ENCODE data around the gene NMRK2.
"Not testable (repeated sequence)": the region's sequence is repeated elsewhere in the genome, so short reads cannot be mapped to it uniquely, and the experiment has no call there.

The NMRK2 gene

GRCh38 chr19:3936506-3937442 lies 3.9 kb downstream of the NMRK2 start:
- H3K9me3 ChIP-seq (ENCODE audit: insufficient read depth, low read depth, low read length): no peaks in the 10 kb centered on the region
- no peak overlapping the region for H3K4me3 ChIP-seq (ENCODE audit: low read length, poor library complexity, severe bottlenecking)
- no peaks in the 10 kb centered on the region for H3K79me2 ChIP-seq (ENCODE audit: insufficient read depth, low read length)
- no peaks in the 10 kb centered on the region for H3K36me3 ChIP-seq (ENCODE audit: insufficient read depth, low read length)
- H3K27me3 ChIP-seq (ENCODE audit: insufficient read depth, low read length, poor library complexity, severe bottlenecking): no peaks in the 10 kb centered on the region
- TF ChIP-seq EZH2phosphoT487 (IDR thresholded peaks at IDR 0.05; ENCODE audit: borderline replicate concordance) (no peak), CTCF (conservative IDR thresholded peaks at IDR 0.05; ENCODE audit: low read length) (no peak)
- no peaks in the 10 kb centered on the region for H3F3A ChIP-seq (ENCODE audit: low read depth)
- H4K20me1 ChIP-seq (ENCODE audit: insufficient read depth, low read length, poor library complexity, severe bottlenecking): no peaks in the 10 kb centered on the region
- no peak overlapping the region for H2AFZ ChIP-seq (ENCODE audit: low read length)
- H3K4me1 ChIP-seq (ENCODE audit: insufficient read depth, low read length, poor library complexity, severe bottlenecking): no peaks in the 10 kb centered on the region
- H3K9me2 ChIP-seq (replicated peaks; ENCODE audit: low read depth, low read length): no peaks in the 10 kb centered on the region
- no peak overlapping the region for H3K4me2 ChIP-seq (ENCODE audit: low read depth, low read length, poor library complexity, severe bottlenecking)
- H3K9ac ChIP-seq (ENCODE audit: low read depth, low read length, poor library complexity, severe bottlenecking): no peak overlapping the region

- H3K9ac ChIP-seq (ENCODE audit: low read depth, low read length, poor library complexity, severe bottlenecking); H3F3A ChIP-seq (ENCODE audit: low read depth); H3K9me2 ChIP-seq (replicated peaks; ENCODE audit: low read depth, low read length); H3K9me3 ChIP-seq (ENCODE audit: insufficient read depth, low read depth, low read length); H2AFZ ChIP-seq (ENCODE audit: low read length); H3K4me2 ChIP-seq (ENCODE audit: low read depth, low read length, poor library complexity, severe bottlenecking); H3K27me3 ChIP-seq (ENCODE audit: insufficient read depth, low read length, poor library complexity, severe bottlenecking); H3K79me2 ChIP-seq (ENCODE audit: insufficient read depth, low read length); H3K4me3 ChIP-seq (ENCODE audit: low read length, poor library complexity, severe bottlenecking); H3K36me3 ChIP-seq (ENCODE audit: insufficient read depth, low read length); H4K20me1 ChIP-seq (ENCODE audit: insufficient read depth, low read length, poor library complexity, severe bottlenecking); H3K4me1 ChIP-seq (ENCODE audit: insufficient read depth, low read length, poor library complexity, severe bottlenecking): not testable (repeated sequence)
These were observed 5.6 kb downstream of the NMRK2 start for GRCh38 chr19:3938300-3938950.

GRCh38 chr19:3942790-3943409 lies 10.0 kb downstream of the NMRK2 start:
- H3K79me2 ChIP-seq (ENCODE audit: insufficient read depth, low read length): no peaks in the 10 kb centered on the region
- no peak overlapping the region for H3K4me2 ChIP-seq (ENCODE audit: low read depth, low read length, poor library complexity, severe bottlenecking)
- H3K9me2 ChIP-seq (replicated peaks; ENCODE audit: low read depth, low read length): no peaks in the 10 kb centered on the region
- H3K4me3 ChIP-seq (ENCODE audit: low read length, poor library complexity, severe bottlenecking): no peak overlapping the region
- no peak overlapping the region for H3K9ac ChIP-seq (ENCODE audit: low read depth, low read length, poor library complexity, severe bottlenecking)
- no peaks in the 10 kb centered on the region for H3K36me3 ChIP-seq (ENCODE audit: insufficient read depth, low read length)
- no peaks in the 10 kb centered on the region for H4K20me1 ChIP-seq (ENCODE audit: insufficient read depth, low read length, poor library complexity, severe bottlenecking)
- TF ChIP-seq CTCF (conservative IDR thresholded peaks at IDR 0.05; ENCODE audit: low read length) (no peak), EZH2phosphoT487 (IDR thresholded peaks at IDR 0.05; ENCODE audit: borderline replicate concordance) (no peak)
- H3K9me3 ChIP-seq (ENCODE audit: insufficient read depth, low read depth, low read length): no peaks in the 10 kb centered on the region
- H2AFZ ChIP-seq (ENCODE audit: low read length): no peak overlapping the region
- H3F3A ChIP-seq (ENCODE audit: low read depth): no peaks in the 10 kb centered on the region
- H3K27me3 ChIP-seq (ENCODE audit: insufficient read depth, low read length, poor library complexity, severe bottlenecking): no peaks in the 10 kb centered on the region
- no peaks in the 10 kb centered on the region for H3K4me1 ChIP-seq (ENCODE audit: insufficient read depth, low read length, poor library complexity, severe bottlenecking)

Data from Loucy (cell line).